ENCODE data around the gene RAB3C. TPM values are rescaled to one million over a fixed set of nuclear protein-coding genes. Genes with fewer than 3 reads are reported as not detected.

Gene RAB3C
- total and polyA plus RNA-seq, 2 donors (not counting 1 experiment from before 2014, with no cell fraction given) = not detected

DNA sequence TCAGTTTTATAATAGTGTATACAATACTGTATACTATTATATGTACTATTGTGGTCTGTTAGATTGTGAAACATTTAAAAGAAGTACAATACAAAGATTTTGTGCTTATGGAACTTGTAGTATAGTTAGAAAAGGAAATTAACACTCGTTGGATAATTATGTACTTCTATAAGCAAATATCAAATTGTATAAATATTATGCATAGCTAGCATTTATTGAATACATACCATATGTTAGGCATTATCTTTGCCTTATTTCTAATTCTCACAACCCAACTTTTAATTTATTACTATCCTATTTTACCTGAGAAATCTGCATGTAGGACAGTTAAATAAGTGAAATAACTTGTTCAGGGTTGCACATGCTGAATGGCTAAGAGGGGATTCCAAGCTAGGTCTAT, 37.5 kb downstream of the RAB3C start:
- no peaks in the 10 kb centered on the region for H3K4me1 ChIP-seq (ENCODE audit: control insufficient read depth, extremely low read depth, insufficient read depth, low read length)

GRCh38 chr5:58622936-58623871, 40.3 kb downstream of the RAB3C start:
- no peaks in the 10 kb centered on the region for H3K4me1 ChIP-seq (ENCODE audit: control insufficient read depth, extremely low read depth, insufficient read depth, low read length)
- no peak overlapping the region for H3K27ac ChIP-seq (ENCODE audit: insufficient read depth, low read length)
- H3K36me3 ChIP-seq (ENCODE audit: control insufficient read depth, insufficient read depth, low read length) = no peaks in the 10 kb centered on the region
- no peak overlapping the region for H3K4me2 ChIP-seq (ENCODE audit: extremely low read depth, insufficient read depth, low read length)
- no peaks in the 10 kb centered on the region for H3K9me3 ChIP-seq (ENCODE audit: control insufficient read depth, insufficient read depth, low read depth, low read length)
- no peak overlapping the region for H3K4me3 ChIP-seq (replicated peaks in 1 of 4; ENCODE audit: control extremely low read depth in 1 of 4, insufficient read depth in 1 of 4, low read depth in 3 of 4, low read length in 4 of 4)
- no peaks in the 10 kb centered on the region for H3K79me2 ChIP-seq (ENCODE audit: control insufficient read depth, insufficient read depth, low read length)
- no peak for TF ChIP-seq CTCF (conservative IDR thresholded peaks at IDR 0.05 in 1 of 2, IDR thresholded peaks at IDR 0.05 in 1 of 2; ENCODE audit: low read depth in 1 of 2, low read length in 2 of 2)
- TF ChIP-seq EZH2 (IDR thresholded peaks at IDR 0.05; ENCODE audit: low read length, missing control alignments) = no peak
- H4K20me1 ChIP-seq (ENCODE audit: control insufficient read depth, extremely low read depth, insufficient read depth, low read length) = no peaks in the 10 kb centered on the region
- DNase-seq (ENCODE audit: low read depth in 2 of 2) = no peak
- no peak overlapping the region for H3K9ac ChIP-seq (ENCODE audit: insufficient read depth, low read length)
- no peak overlapping the region for H2AFZ ChIP-seq (ENCODE audit: low read length)
- no peaks in the 10 kb centered on the region for H3K27me3 ChIP-seq (ENCODE audit: control insufficient read depth, insufficient read depth, low read length)

More for the DNA sequence above, 37.5 kb downstream of the RAB3C start:
- Histone ChIP-seq H3K79me2 (ENCODE audit: control insufficient read depth, insufficient read depth, low read length) (no peaks in the 10 kb centered on the region), H3K4me3 (replicated peaks in 1 of 4; ENCODE audit: control extremely low read depth in 1 of 4, insufficient read depth in 1 of 4, low read depth in 3 of 4, low read length in 4 of 4) (no peak overlapping the region), H3K9ac (ENCODE audit: insufficient read depth, low read length) (no peak overlapping the region), H4K20me1 (ENCODE audit: control insufficient read depth, extremely low read depth, insufficient read depth, low read length) (no peaks in the 10 kb centered on the region), H3K9me3 (ENCODE audit: control insufficient read depth, insufficient read depth, low read depth, low read length) (no peaks in the 10 kb centered on the region), H3K27ac (ENCODE audit: insufficient read depth, low read length) (no peak overlapping the region), H2AFZ (ENCODE audit: low read length) (no peak overlapping the region), H3K4me2 (ENCODE audit: extremely low read depth, insufficient read depth, low read length) (no peak overlapping the region), H3K27me3 (ENCODE audit: control insufficient read depth, insufficient read depth, low read length) (no peaks in the 10 kb centered on the region), H3K36me3 (ENCODE audit: control insufficient read depth, insufficient read depth, low read length) (no peaks in the 10 kb centered on the region)
- DNase-seq (ENCODE audit: low read depth in 2 of 2) = no peak
- no peak for TF ChIP-seq CTCF (conservative IDR thresholded peaks at IDR 0.05 in 1 of 2, IDR thresholded peaks at IDR 0.05 in 1 of 2; ENCODE audit: low read depth in 1 of 2, low read length in 2 of 2)
- no peak for TF ChIP-seq EZH2 (IDR thresholded peaks at IDR 0.05; ENCODE audit: low read length, missing control alignments)

GRCh38 chr5:58628626-58629025, 45.8 kb downstream of the RAB3C start:
- no peak for TF ChIP-seq EZH2 (IDR thresholded peaks at IDR 0.05; ENCODE audit: low read length, missing control alignments)
- no peak for TF ChIP-seq CTCF (conservative IDR thresholded peaks at IDR 0.05 in 1 of 2, IDR thresholded peaks at IDR 0.05 in 1 of 2; ENCODE audit: low read depth in 1 of 2, low read length in 2 of 2)
- Histone ChIP-seq H3K27ac (ENCODE audit: insufficient read depth, low read length) (no peak overlapping the region), H3K79me2 (ENCODE audit: control insufficient read depth, insufficient read depth, low read length) (no peaks in the 10 kb centered on the region), H3K4me2 (ENCODE audit: extremely low read depth, insufficient read depth, low read length) (no peak overlapping the region), H3K36me3 (ENCODE audit: control insufficient read depth, insufficient read depth, low read length) (no peaks in the 10 kb centered on the region), H3K4me1 (ENCODE audit: control insufficient read depth, extremely low read depth, insufficient read depth, low read length) (no peaks in the 10 kb centered on the region), H3K27me3 (ENCODE audit: control insufficient read depth, insufficient read depth, low read length) (no peaks in the 10 kb centered on the region), H3K9me3 (ENCODE audit: control insufficient read depth, insufficient read depth, low read depth, low read length) (no peaks in the 10 kb centered on the region), H3K4me3 (replicated peaks in 1 of 4; ENCODE audit: control extremely low read depth in 1 of 4, insufficient read depth in 1 of 4, low read depth in 3 of 4, low read length in 4 of 4) (no peak overlapping the region), H3K9ac (ENCODE audit: insufficient read depth, low read length) (no peak overlapping the region), H4K20me1 (ENCODE audit: control insufficient read depth, extremely low read depth, insufficient read depth, low read length) (no peaks in the 10 kb centered on the region), H2AFZ (ENCODE audit: low read length) (no peak overlapping the region)
- DNase-seq (ENCODE audit: low read depth in 2 of 2) = no peak
